ENCODE data around the gene GRIK2. TPM values are rescaled to one million over a fixed set of nuclear protein-coding genes. Genes with fewer than 3 reads are reported as not detected.

GRIK2 gene
- total and polyA plus RNA-seq, 11 donors: 0.33 to 7.0 (median 3.9) TPM

- Histone ChIP-seq H3K27ac (peak overlapping the region in 3 of 12 donors; percentile 3 to 54 (median 41)), H3K9me3 (no peaks in the 10 kb centered on the region), H3K27me3 (no peaks in the 10 kb centered on the region), H3K4me3 (no peak overlapping the region), H3K36me3 (no peaks in the 10 kb centered on the region), H3K4me1 (peaks cover 0 to 10% (median 0%) of the 10 kb centered on the region in 12 donors)
- intact Hi-C loops (cut with DNase I): no loop called here
- ATAC-seq (peak; percentile 65 to 92 (median 71)), DNase-seq (no peak)
- 10 to 23% (median 19%) methylated on average over 1 of the region's 1 CpG for WGBS, 4 donors
- no peak for TF ChIP-seq POLR2A (IDR thresholded peaks at IDR 0.05)
- TF ChIP-seq, protein P1, sequence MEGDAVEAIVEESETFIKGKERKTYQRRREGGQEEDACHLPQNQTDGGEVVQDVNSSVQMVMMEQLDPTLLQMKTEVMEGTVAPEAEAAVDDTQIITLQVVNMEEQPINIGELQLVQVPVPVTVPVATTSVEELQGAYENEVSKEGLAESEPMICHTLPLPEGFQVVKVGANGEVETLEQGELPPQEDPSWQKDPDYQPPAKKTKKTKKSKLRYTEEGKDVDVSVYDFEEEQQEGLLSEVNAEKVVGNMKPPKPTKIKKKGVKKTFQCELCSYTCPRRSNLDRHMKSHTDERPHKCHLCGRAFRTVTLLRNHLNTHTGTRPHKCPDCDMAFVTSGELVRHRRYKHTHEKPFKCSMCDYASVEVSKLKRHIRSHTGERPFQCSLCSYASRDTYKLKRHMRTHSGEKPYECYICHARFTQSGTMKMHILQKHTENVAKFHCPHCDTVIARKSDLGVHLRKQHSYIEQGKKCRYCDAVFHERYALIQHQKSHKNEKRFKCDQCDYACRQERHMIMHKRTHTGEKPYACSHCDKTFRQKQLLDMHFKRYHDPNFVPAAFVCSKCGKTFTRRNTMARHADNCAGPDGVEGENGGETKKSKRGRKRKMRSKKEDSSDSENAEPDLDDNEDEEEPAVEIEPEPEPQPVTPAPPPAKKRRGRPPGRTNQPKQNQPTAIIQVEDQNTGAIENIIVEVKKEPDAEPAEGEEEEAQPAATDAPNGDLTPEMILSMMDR (IDR thresholded peaks at IDR 0.05): no peak
Measured at GRCh38 chr6:101465863-101466262, 72.4 kb downstream of the GRIK2 start.

GRCh38 chr6:101477436-101477835, 83.9 kb downstream of the GRIK2 start:
- no peaks in the 10 kb centered on the region for H3K36me3 ChIP-seq
- intact Hi-C loops (cut with DNase I): no loop called here
- no peak overlapping the region for H3K27ac ChIP-seq
- DNase-seq: no peak
- no peaks in the 10 kb centered on the region for H3K27me3 ChIP-seq
- TF ChIP-seq, protein P1 (IDR thresholded peaks at IDR 0.05): no peak
- no peak for TF ChIP-seq POLR2A (IDR thresholded peaks at IDR 0.05)
- ATAC-seq: no peak
- no peak overlapping the region for H3K4me3 ChIP-seq
- WGBS, 4 donors: 66 to 73% (median 67%) methylated on average over 2 of the region's 2 CpGs
- H3K9me3 ChIP-seq: no peaks in the 10 kb centered on the region
- no peaks in the 10 kb centered on the region for H3K4me1 ChIP-seq

GRCh38 chr6:101478891-101479290, 85.4 kb downstream of the GRIK2 start:
- no peaks in the 10 kb centered on the region for H3K4me1 ChIP-seq
- H3K4me3 ChIP-seq: no peak overlapping the region
- DNase-seq (no peak), ATAC-seq (no peak)
- H3K27ac ChIP-seq: no peak overlapping the region
- TF ChIP-seq POLR2A (IDR thresholded peaks at IDR 0.05): no peak
- TF ChIP-seq, protein P1 (IDR thresholded peaks at IDR 0.05): no peak
- H3K36me3 ChIP-seq: no peaks in the 10 kb centered on the region
- intact Hi-C loops (cut with DNase I): no loop called here
- 74 to 79% (median 75%) methylated on average over 1 of the region's 1 CpG for WGBS, 4 donors
- no peaks in the 10 kb centered on the region for H3K27me3 ChIP-seq
- no peaks in the 10 kb centered on the region for H3K9me3 ChIP-seq

DNA sequence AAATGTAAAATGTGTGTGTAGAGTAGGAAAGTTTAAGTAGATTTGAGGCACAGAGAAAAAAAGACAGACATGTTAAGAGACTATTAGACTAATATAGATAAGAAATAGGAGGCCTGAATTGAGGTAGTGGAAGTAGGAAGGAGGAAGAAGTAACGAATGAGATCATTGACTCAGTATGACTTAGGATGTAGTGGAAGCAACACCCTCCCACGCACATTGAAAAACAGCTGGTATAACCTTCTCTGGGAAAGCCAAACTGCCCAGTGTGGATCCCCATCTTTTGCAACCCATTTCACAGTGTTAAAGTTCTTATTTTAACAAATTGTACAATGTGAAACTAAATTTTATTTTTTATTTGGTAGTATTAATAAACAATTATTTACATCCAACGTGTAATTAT, 89.1 kb downstream of the GRIK2 start:
- no peak for TF ChIP-seq POLR2A (IDR thresholded peaks at IDR 0.05)
- TF ChIP-seq, protein P1 (IDR thresholded peaks at IDR 0.05): no peak
- H3K4me3 ChIP-seq: no peak overlapping the region
- no peak for DNase-seq
- intact Hi-C loops (cut with DNase I): no loop called here
- H3K36me3 ChIP-seq: no peaks in the 10 kb centered on the region
- H3K4me1 ChIP-seq: no peaks in the 10 kb centered on the region
- no peaks in the 10 kb centered on the region for H3K9me3 ChIP-seq
- H3K27me3 ChIP-seq: no peaks in the 10 kb centered on the region
- no peak for ATAC-seq
- 61 to 73% (median 67%) methylated on average over 3 of the region's 3 CpGs for WGBS, 4 donors
- no peak overlapping the region for H3K27ac ChIP-seq

All from heart left ventricle (tissue), 16 donors.